HG03280 (cell line): ENCODE measurements around the gene FAHD2A.
"Not testable (repeated sequence)": the region's sequence is repeated elsewhere in the genome, so short reads cannot be mapped to it uniquely, and the experiment has no call there.

Experiments used
- ATAC-seq: cut with Tn5 transposase; IDR thresholded peaks from one replicate; pipeline ENCODE4 v1.9.1; 2021; ENCODE audit warnings: mild to moderate bottlenecking, moderate library complexity; ENCODE audit not compliant: unreplicated experiment

The FAHD2A gene

GRCh38 chr2:95389245-95390119, 13.0 kb upstream of the FAHD2A start:
- no peak for ATAC-seq

GRCh38 chr2:95390272-95390880, 12.1 kb upstream of the FAHD2A start:
- ATAC-seq = no peak

GRCh38 chr2:95390881-95391321, 11.6 kb upstream of the FAHD2A start:
- no peak for ATAC-seq

- no peak for ATAC-seq
Measured at GRCh38 chr2:95391641-95392310, 10.7 kb upstream of the FAHD2A start.

- no peak for ATAC-seq
Measured at GRCh38 chr2:95392320-95392719, 10.2 kb upstream of the FAHD2A start.

- no peak for ATAC-seq
Measured at GRCh38 chr2:95392730-95393455, 9.6 kb upstream of the FAHD2A start.

GRCh38 chr2:95393901-95394300, 8.6 kb upstream of the FAHD2A start:
- no peak for ATAC-seq

- ATAC-seq = no peak
Measured at GRCh38 chr2:95399061-95399460, 3.4 kb upstream of the FAHD2A start.

GRCh38 chr2:95401480-95401879, 1.0 kb upstream of the FAHD2A start:
- ATAC-seq = no peak

- peak; percentile 11 for ATAC-seq
Measured at GRCh38 chr2:95402004-95402369, 521 bp upstream of the FAHD2A start.

- ATAC-seq = not testable (repeated sequence)
Measured at GRCh38 chr2:95403204-95403721, 755 bp downstream of the FAHD2A start.

GRCh38 chr2:95403824-95404223, 1.3 kb downstream of the FAHD2A start:
- ATAC-seq = not testable (repeated sequence)

GRCh38 chr2:95404676-95405075, 2.2 kb downstream of the FAHD2A start:
- not testable (repeated sequence) for ATAC-seq

GRCh38 chr2:95411239-95411638, 8.7 kb downstream of the FAHD2A start:
- not testable (repeated sequence) for ATAC-seq

- ATAC-seq = peak; percentile 81
Measured at GRCh38 chr2:95414015-95414594, 11.6 kb downstream of the FAHD2A start.

- ATAC-seq = not testable (repeated sequence)
Measured at GRCh38 chr2:95415138-95415537, 12.6 kb downstream of the FAHD2A start.

- ATAC-seq = not testable (repeated sequence)
Measured at GRCh38 chr2:95415561-95415960, 13.1 kb downstream of the FAHD2A start.

GRCh38 chr2:95427196-95427867, 24.8 kb downstream of the FAHD2A start:
- ATAC-seq = not testable (repeated sequence)

- not testable (repeated sequence) for ATAC-seq
Measured at GRCh38 chr2:95429748-95430467, 27.4 kb downstream of the FAHD2A start.
